SK-N-SH (cell line): ENCODE measurements around the gene SHISA2. TPM values are rescaled to one million over a fixed set of nuclear protein-coding genes. Genes with fewer than 3 reads are reported as not detected.

Experiments used
- CTCF ChIA-PET: fragments of 300-600, 350-600 bp; formaldehyde crosslinking; extraction: SDS; loops from one replicate; lab custom pipeline; 2021; lab: Yijun Ruan, JAX
- POLR2A ChIA-PET: fragments of 350-600 bp; sonication (Branson Sonifier 250); formaldehyde crosslinking; extraction: SDS; loops from one replicate; lab custom pipeline; 2020; ENCODE audit warnings: antibody characterized with exemption, inconsistent platforms; lab: Yijun Ruan, JAX
- DNase-seq: peaks from one replicate; pipeline ENCODE4 v3.0.0; 2012
- H2AFZ ChIP-seq: fragments of 200-600 bp; sonication (generic); 2 replicates; pipeline ENCODE4 v1.8.1; 2016; ENCODE audit warnings: antibody characterized with exemption, mild to moderate bottlenecking, low read depth
- H3F3A ChIP-seq: fragments of 200-600 bp; sonication (generic); replicated peaks from 2 replicates; pipeline ENCODE3; 2016; ENCODE audit warnings: antibody characterized with exemption, mild to moderate bottlenecking; ENCODE audit not compliant: insufficient read depth
- H3K27ac ChIP-seq, 2 experiments: fragments of 200-500 bp in 1 of 2; fragments of 200-600 bp in 1 of 2; sonication (Bioruptor generic) in 1 of 2; sonication (generic), shearing (Covaris generic) in 1 of 2; 2 replicates each; pipeline versions ENCODE4 v1.5.1 to v1.6.1; 2014 to 2016; ENCODE audit warnings: low read depth in 2 of 2, inconsistent platforms in 1 of 2, low read length in 1 of 2, mild to moderate bottlenecking in 1 of 2, mixed read lengths in 1 of 2
- H3K27me3 ChIP-seq: fragments of 200-600 bp; sonication (generic), shearing (Covaris generic); 2 replicates; pipeline ENCODE4 v1.6.1; 2016; ENCODE audit warnings: mixed run types; ENCODE audit not compliant: insufficient read depth
- H3K36me3 ChIP-seq, 2 experiments: fragments of 200-500 bp in 1 of 2; fragments of 200-600 bp in 1 of 2; sonication (Bioruptor generic) in 1 of 2; sonication (generic) in 1 of 2; replicated peaks in 1 of 2; 2 replicates each; pipeline versions ENCODE3 to v1.5.1; 2014 to 2016; ENCODE audit warnings: low read length in 1 of 2, mild to moderate bottlenecking in 1 of 2; ENCODE audit not compliant: insufficient read depth in 2 of 2, control insufficient read depth in 1 of 2
- H3K4me1 ChIP-seq, 2 experiments: fragments of 200-500 bp in 1 of 2; fragments of 200-600 bp in 1 of 2; sonication (Bioruptor generic) in 1 of 2; sonication (generic), shearing (Covaris generic) in 1 of 2; 2 replicates each; pipeline versions ENCODE4 v1.5.1 to v1.6.1; 2014 to 2016; ENCODE audit warnings: low read depth in 1 of 2, low read length in 1 of 2, mixed run types in 1 of 2; ENCODE audit not compliant: insufficient read depth in 2 of 2, control insufficient read depth in 1 of 2
- H3K4me2 ChIP-seq: fragments of 200-600 bp; sonication (generic), shearing (Covaris generic); 2 replicates; pipeline ENCODE4 v1.6.1; 2017; ENCODE audit warnings: mixed run types
- H3K4me3 ChIP-seq, 2 experiments: fragments of 200-500 bp in 1 of 2; fragments of 200-600 bp in 1 of 2; sonication (Bioruptor generic) in 1 of 2; sonication (generic), shearing (Covaris generic) in 1 of 2; 2 replicates each; pipeline versions ENCODE4 v1.5.1 to v1.8.1; 2014 to 2016; ENCODE audit warnings: low read depth in 2 of 2, inconsistent platforms in 1 of 2, low read length in 1 of 2, mild to moderate bottlenecking in 1 of 2, mixed read lengths in 1 of 2, moderate library complexity in 1 of 2
- H3K79me2 ChIP-seq: fragments of 200-600 bp; sonication (generic); 2 replicates; pipeline ENCODE4 v1.8.1; 2017; ENCODE audit warnings: mild to moderate bottlenecking; ENCODE audit not compliant: insufficient read depth
- H3K9ac ChIP-seq: fragments of 200-600 bp; sonication (generic); 2 replicates; pipeline ENCODE4 v1.6.1; 2017; ENCODE audit warnings: mixed run types
- H3K9me2 ChIP-seq: fragments of 200-600 bp; sonication (generic); 2 replicates; pipeline ENCODE4 v1.6.1; 2017; ENCODE audit warnings: mixed run types
- H3K9me3 ChIP-seq: fragments of 200-600 bp; sonication (generic); 2 replicates; pipeline ENCODE4 v1.6.1; 2017; ENCODE audit warnings: mixed run types, mild to moderate bottlenecking, moderate library complexity
- H4K20me1 ChIP-seq: fragments of 200-600 bp; sonication (generic); 2 replicates; pipeline ENCODE4 v1.6.1; 2017; ENCODE audit warnings: mild to moderate bottlenecking, mixed run types; ENCODE audit not compliant: insufficient read depth
- CHD2 ChIP-seq: fragments of 150-350 bp; IDR thresholded peaks from 2 replicates; pipeline ENCODE4 v1.6.1; 2018; ENCODE audit warnings: low read length; ENCODE audit not compliant: partially characterized antibody
- EP300 ChIP-seq, 2 experiments: IDR thresholded peaks; 2 replicates each; pipeline versions ENCODE4 v1.4.0 to v1.6.1; 2012; ENCODE audit warnings: borderline replicate concordance in 1 of 2, low read depth in 1 of 2, low read length in 1 of 2
- FOSL2 ChIP-seq: IDR thresholded peaks from 2 replicates; pipeline ENCODE4 v1.4.0; 2012; ENCODE audit warnings: low read depth, mild to moderate bottlenecking, moderate library complexity, borderline replicate concordance
- FOXJ3 ChIP-seq: sonication (generic); formaldehyde crosslinking; IDR thresholded peaks from 2 replicates; pipeline ENCODE4 v1.5.1; 2020; ENCODE audit warnings: mild to moderate bottlenecking, missing genetic modification reagents
- FOXM1 ChIP-seq: IDR thresholded peaks from 2 replicates; pipeline ENCODE4 v1.4.0; 2012; ENCODE audit warnings: low read depth, mild to moderate bottlenecking
- MEF2A ChIP-seq: IDR thresholded peaks from 2 replicates; pipeline ENCODE4 v1.4.0; 2012; ENCODE audit warnings: low read depth, borderline replicate concordance
- MXI1 ChIP-seq: IDR thresholded peaks from 2 replicates; pipeline ENCODE4 v1.6.1; 2012; ENCODE audit warnings: mild to moderate bottlenecking, low read depth, low read length, improper control_type of control experiment
- NFIC ChIP-seq: IDR thresholded peaks from 2 replicates; pipeline ENCODE4 v1.4.0; 2012; ENCODE audit warnings: borderline replicate concordance
- NRF1 ChIP-seq: IDR thresholded peaks from 2 replicates; pipeline ENCODE4 v1.6.1; 2012; ENCODE audit warnings: low read depth, mild to moderate bottlenecking, low read length
- PBX3 ChIP-seq: IDR thresholded peaks from 2 replicates; pipeline ENCODE4; 2012
- RAD21 ChIP-seq: IDR thresholded peaks from 2 replicates; pipeline ENCODE4 v1.6.1; 2012; ENCODE audit warnings: mild to moderate bottlenecking, low read length
- RCOR1 ChIP-seq: fragments of 150-350 bp; IDR thresholded peaks from 2 replicates; pipeline ENCODE4 v1.6.1; 2017; ENCODE audit warnings: antibody characterized with exemption, low read length
- RFX5 ChIP-seq: IDR thresholded peaks from 2 replicates; pipeline ENCODE4 v1.6.1; 2012; ENCODE audit warnings: mild to moderate bottlenecking, improper control_type of control experiment, low read length
- TCF12 ChIP-seq: IDR thresholded peaks from 2 replicates; pipeline ENCODE4 v1.4.0; 2012
- TEAD4 ChIP-seq: IDR thresholded peaks from 2 replicates; pipeline ENCODE4 v1.4.0; 2012; ENCODE audit warnings: mild to moderate bottlenecking, borderline replicate concordance; ENCODE audit not compliant: insufficient read depth
- USF1 ChIP-seq: IDR thresholded peaks from 2 replicates; pipeline ENCODE4 v1.4.0; 2012; ENCODE audit warnings: low read depth, borderline replicate concordance
- YY1 ChIP-seq: IDR thresholded peaks from 2 replicates; pipeline ENCODE4 v1.4.0; 2012; ENCODE audit warnings: low read depth, mild to moderate bottlenecking
- WGBS: methylation state at CpG from one replicate; pipeline ENCODE4 v1.1.6; 2017; ENCODE audit warnings: low lambda C conversion rate; 5-methylcytosine and 5-hydroxymethylcytosine counted together
- polyA plus RNA-seq, 3 experiments: library from polyadenylated mRNA; depleted of rRNA; stranded (reverse); fragments of >200 nt; gene quantifications; 2 replicates each; pipeline ENCODE4 v1.2.3, GENCODE V29; 2012
- TF ChIP-seq, protein P1 (sequence below): fragments of 200-600 bp; sonication (generic); IDR thresholded peaks from 2 replicates; pipeline ENCODE4 v1.6.1; 2017; ENCODE audit warnings: antibody characterized with exemption, mild to moderate bottlenecking, moderate library complexity
- TF ChIP-seq, protein P2 (sequence below): IDR thresholded peaks from 2 replicates; pipeline ENCODE4 v1.4.0; 2012; ENCODE audit warnings: low read depth
- TF ChIP-seq, protein P3 (sequence below): IDR thresholded peaks from 2 replicates; pipeline ENCODE4 v1.4.0; 2012; ENCODE audit warnings: low read depth, borderline replicate concordance

The SHISA2 gene
- polyA plus RNA-seq, 1 of the 3 experiments (the other 2 are of a cell fraction): not detected

GRCh38 chr13:26025771-26026170, 26.0 kb downstream of the SHISA2 start:
- H3K4me3 ChIP-seq: no peak overlapping the region
- TF ChIP-seq MEF2A (no peak), RFX5 (no peak), TCF12 (no peak)
- H3K27ac ChIP-seq: no peak overlapping the region
- CTCF ChIA-PET: interaction anchor here (1.4 to 1.7 kb wide), 2 partner anchors 11 to 55 kb away, joined by 3 to 4 read pairs; no protein-coding TSS in a partner anchor
- H3K79me2 ChIP-seq: no peaks in the 10 kb centered on the region
- peaks cover 0 to 8% of the 10 kb centered on the region in 2 experiments; a peak in 1 of 4 replicates for H3K4me1 ChIP-seq
- H3K9me3 ChIP-seq: no peaks in the 10 kb centered on the region
- no peaks in the 10 kb centered on the region for H4K20me1 ChIP-seq
- no peaks in the 10 kb centered on the region for H3K36me3 ChIP-seq
- H3K27me3 ChIP-seq: no peaks in the 10 kb centered on the region
- no peaks in the 10 kb centered on the region for H3K9me2 ChIP-seq
- H3K4me2 ChIP-seq: no peak overlapping the region
- 78% methylated on average over 2 of the region's 4 CpGs for WGBS
- POLR2A ChIA-PET: no interaction called here
- no peak overlapping the region for H2AFZ ChIP-seq
- H3F3A ChIP-seq: no peaks in the 10 kb centered on the region
- no peak for DNase-seq
- no peak overlapping the region for H3K9ac ChIP-seq

DNA sequence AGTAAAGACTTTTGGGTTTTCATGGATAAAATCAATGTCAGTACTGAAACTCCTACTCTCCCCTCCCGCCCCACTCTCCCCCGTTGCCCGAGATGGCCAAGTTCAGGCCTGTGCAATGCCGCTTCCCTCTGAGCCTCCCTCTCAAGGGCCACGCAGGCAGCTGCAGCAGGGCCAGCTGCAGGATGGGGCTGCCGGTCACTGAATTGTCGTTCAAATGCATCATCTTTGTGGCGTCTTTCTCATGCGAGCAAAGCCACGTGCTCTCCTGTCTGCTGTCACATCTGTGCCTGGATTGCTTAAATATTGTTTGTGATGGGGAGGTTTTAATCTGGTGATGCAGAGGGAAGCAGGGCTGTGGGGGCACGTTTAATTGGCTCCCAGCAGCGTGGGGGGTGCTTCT, 26.6 kb downstream of the SHISA2 start:
- DNase-seq: no peak
- POLR2A ChIA-PET: no interaction called here
- CTCF ChIA-PET: no interaction called here

More for the DNA sequence above, 26.6 kb downstream of the SHISA2 start:
- Histone ChIP-seq H3K9ac (no peak overlapping the region), H3K27me3 (no peaks in the 10 kb centered on the region), H4K20me1 (no peaks in the 10 kb centered on the region), H3K4me3 (no peak overlapping the region), H3K9me3 (no peaks in the 10 kb centered on the region), H3K9me2 (no peaks in the 10 kb centered on the region), H2AFZ (no peak overlapping the region), H3K27ac (no peak overlapping the region), H3K4me1 (peaks cover 0 to 8% of the 10 kb centered on the region in 2 experiments; a peak in 1 of 4 replicates), H3K36me3 (no peaks in the 10 kb centered on the region), H3K4me2 (no peak overlapping the region), H3F3A (no peaks in the 10 kb centered on the region), H3K79me2 (no peaks in the 10 kb centered on the region)
- WGBS: 59% methylated on average over 12 of the region's 12 CpGs
- TF ChIP-seq FOXJ3: no peak
- TF ChIP-seq TCF12: no peak
- TF ChIP-seq PBX3: no peak
- no peak for TF ChIP-seq MXI1
- TF ChIP-seq FOXM1: no peak
- TF ChIP-seq YY1: no peak
- no peak for TF ChIP-seq NRF1
- TF ChIP-seq, protein P1, sequence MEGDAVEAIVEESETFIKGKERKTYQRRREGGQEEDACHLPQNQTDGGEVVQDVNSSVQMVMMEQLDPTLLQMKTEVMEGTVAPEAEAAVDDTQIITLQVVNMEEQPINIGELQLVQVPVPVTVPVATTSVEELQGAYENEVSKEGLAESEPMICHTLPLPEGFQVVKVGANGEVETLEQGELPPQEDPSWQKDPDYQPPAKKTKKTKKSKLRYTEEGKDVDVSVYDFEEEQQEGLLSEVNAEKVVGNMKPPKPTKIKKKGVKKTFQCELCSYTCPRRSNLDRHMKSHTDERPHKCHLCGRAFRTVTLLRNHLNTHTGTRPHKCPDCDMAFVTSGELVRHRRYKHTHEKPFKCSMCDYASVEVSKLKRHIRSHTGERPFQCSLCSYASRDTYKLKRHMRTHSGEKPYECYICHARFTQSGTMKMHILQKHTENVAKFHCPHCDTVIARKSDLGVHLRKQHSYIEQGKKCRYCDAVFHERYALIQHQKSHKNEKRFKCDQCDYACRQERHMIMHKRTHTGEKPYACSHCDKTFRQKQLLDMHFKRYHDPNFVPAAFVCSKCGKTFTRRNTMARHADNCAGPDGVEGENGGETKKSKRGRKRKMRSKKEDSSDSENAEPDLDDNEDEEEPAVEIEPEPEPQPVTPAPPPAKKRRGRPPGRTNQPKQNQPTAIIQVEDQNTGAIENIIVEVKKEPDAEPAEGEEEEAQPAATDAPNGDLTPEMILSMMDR: no peak
- TF ChIP-seq, protein P2, sequence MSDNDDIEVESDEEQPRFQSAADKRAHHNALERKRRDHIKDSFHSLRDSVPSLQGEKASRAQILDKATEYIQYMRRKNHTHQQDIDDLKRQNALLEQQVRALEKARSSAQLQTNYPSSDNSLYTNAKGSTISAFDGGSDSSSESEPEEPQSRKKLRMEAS: no peak
- no peak for TF ChIP-seq FOSL2
- no peak for TF ChIP-seq RAD21
- no peak for TF ChIP-seq CHD2
- TF ChIP-seq USF1: no peak
- TF ChIP-seq NFIC: no peak
- TF ChIP-seq, protein P3, sequence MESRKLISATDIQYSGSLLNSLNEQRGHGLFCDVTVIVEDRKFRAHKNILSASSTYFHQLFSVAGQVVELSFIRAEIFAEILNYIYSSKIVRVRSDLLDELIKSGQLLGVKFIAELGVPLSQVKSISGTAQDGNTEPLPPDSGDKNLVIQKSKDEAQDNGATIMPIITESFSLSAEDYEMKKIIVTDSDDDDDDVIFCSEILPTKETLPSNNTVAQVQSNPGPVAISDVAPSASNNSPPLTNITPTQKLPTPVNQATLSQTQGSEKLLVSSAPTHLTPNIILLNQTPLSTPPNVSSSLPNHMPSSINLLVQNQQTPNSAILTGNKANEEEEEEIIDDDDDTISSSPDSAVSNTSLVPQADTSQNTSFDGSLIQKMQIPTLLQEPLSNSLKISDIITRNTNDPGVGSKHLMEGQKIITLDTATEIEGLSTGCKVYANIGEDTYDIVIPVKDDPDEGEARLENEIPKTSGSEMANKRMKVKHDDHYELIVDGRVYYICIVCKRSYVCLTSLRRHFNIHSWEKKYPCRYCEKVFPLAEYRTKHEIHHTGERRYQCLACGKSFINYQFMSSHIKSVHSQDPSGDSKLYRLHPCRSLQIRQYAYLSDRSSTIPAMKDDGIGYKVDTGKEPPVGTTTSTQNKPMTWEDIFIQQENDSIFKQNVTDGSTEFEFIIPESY: no peak
- TF ChIP-seq TEAD4: no peak
- TF ChIP-seq EP300 (IDR thresholded peaks at IDR 0.05; ENCODE audit: borderline replicate concordance in 1 of 2, low read depth in 1 of 2, low read length in 1 of 2): no peak
- no peak for TF ChIP-seq RCOR1
